CD14-positive monocyte (primary cell): ENCODE results near the gene NBPF4. TPM values are rescaled to one million over a fixed set of nuclear protein-coding genes. Genes with fewer than 3 reads are reported as not detected.
A peak's percentile ranks its signal among the peaks of the same experiment; 100 is the strongest.

Experiments
- DNase-seq, 3 donors: peaks; one replicate each; pipeline ENCODE4 v3.0.0-alpha.2; 2011 to 2022
- H2AFZ ChIP-seq: 2 replicates; pipeline ENCODE4 v1.6.0; 2012; ENCODE audit warnings: mild to moderate bottlenecking, low read depth, low read length, inconsistent platforms; ENCODE audit not compliant: insufficient read depth, poor library complexity, severe bottlenecking
- H3K27ac ChIP-seq, 2 donors: 1 replicate in 1 of 2; 2 replicates in 1 of 2; pipeline ENCODE4 v1.5.1; 2012 to 2013; ENCODE audit warnings: low read length in 2 of 2, control low read depth in 1 of 2, inconsistent platforms in 1 of 2, low read depth in 1 of 2, mild to moderate bottlenecking in 1 of 2
- H3K27me3 ChIP-seq, 2 donors: one replicate each; pipeline versions ENCODE4 v1.6.0 to v1.6.1; 2011 to 2013; ENCODE audit warnings: low read length in 2 of 2; ENCODE audit not compliant: control insufficient read depth in 2 of 2, insufficient read depth in 2 of 2
- H3K36me3 ChIP-seq, 2 donors: replicated peaks in 1 of 2; 1 replicate in 1 of 2; 2 replicates in 1 of 2; pipeline versions ENCODE4 v1.5.1 to v1.6.1; 2012 to 2013; ENCODE audit warnings: low read length in 2 of 2, control low read depth in 1 of 2, inconsistent platforms in 1 of 2, mild to moderate bottlenecking in 1 of 2; ENCODE audit not compliant: insufficient read depth in 2 of 2, control insufficient read depth in 1 of 2
- H3K4me1 ChIP-seq, 2 donors: 1 replicate in 1 of 2; 2 replicates in 1 of 2; pipeline versions ENCODE4 v1.5.1 to v1.6.1; 2012 to 2013; ENCODE audit warnings: low read length in 2 of 2, control low read depth in 1 of 2, inconsistent platforms in 1 of 2, mild to moderate bottlenecking in 1 of 2, moderate library complexity in 1 of 2; ENCODE audit not compliant: insufficient read depth in 2 of 2, control insufficient read depth in 1 of 2
- H3K4me2 ChIP-seq: replicated peaks from 2 replicates; pipeline ENCODE3; 2012; ENCODE audit warnings: low read length, moderate library complexity, mild to moderate bottlenecking; ENCODE audit not compliant: poor library complexity, severe bottlenecking; ENCODE audit errors: extremely low read depth
- H3K4me3 ChIP-seq, 3 experiments: fragments of 200-600 bp in 1 of 3; sonication (generic) in 1 of 3; replicated peaks in 1 of 3; 1 replicate in 2 of 3; 2 replicates in 1 of 3; pipeline ENCODE4 v1.5.1; 2011 to 2013; ENCODE audit warnings: low read length in 3 of 3, mild to moderate bottlenecking in 3 of 3, control low read depth in 2 of 3, low read depth in 2 of 3, inconsistent platforms in 1 of 3, moderate library complexity in 1 of 3
- H3K79me2 ChIP-seq: 2 replicates; pipeline ENCODE4 v1.6.0; 2012; ENCODE audit warnings: mild to moderate bottlenecking, control low read depth, inconsistent platforms, low read length, moderate library complexity; ENCODE audit not compliant: insufficient read depth
- H3K9ac ChIP-seq: 2 replicates; pipeline ENCODE4 v1.6.0; 2017; ENCODE audit warnings: low read length, mild to moderate bottlenecking; ENCODE audit not compliant: insufficient read depth, poor library complexity, severe bottlenecking
- H3K9me3 ChIP-seq, 2 donors: replicated peaks in 1 of 2; 1 replicate in 1 of 2; 2 replicates in 1 of 2; pipeline versions ENCODE4 v1.5.1 to v1.6.1; 2012 to 2013; ENCODE audit warnings: low read length in 2 of 2, control low read depth in 1 of 2; ENCODE audit not compliant: control insufficient read depth in 1 of 2, insufficient read depth in 1 of 2
- H4K20me1 ChIP-seq: 2 replicates; pipeline ENCODE4 v1.6.0; 2012; ENCODE audit warnings: mild to moderate bottlenecking, low read length, control low read depth, moderate library complexity; ENCODE audit not compliant: insufficient read depth
- H3K27ac Mint-ChIP-seq, 7 donors: one replicate each; pipeline ENCODE4 v1.8.0; 2020; ENCODE audit warnings: mild to moderate bottlenecking in 7 of 7, mixed read lengths in 7 of 7, moderate library complexity in 6 of 7, inconsistent platforms in 2 of 7
- H3K27me3 Mint-ChIP-seq, 3 donors: one replicate each; pipeline ENCODE4 v1.8.0; 2021 to 2022; ENCODE audit warnings: low read depth in 3 of 3, mild to moderate bottlenecking in 3 of 3, mixed read lengths in 3 of 3, moderate library complexity in 3 of 3, inconsistent platforms in 1 of 3
- H3K36me3 Mint-ChIP-seq, 2 donors: one replicate each; pipeline ENCODE4 v1.8.0; 2020; ENCODE audit warnings: mixed read lengths in 2 of 2, inconsistent platforms in 1 of 2, mild to moderate bottlenecking in 1 of 2
- H3K4me1 Mint-ChIP-seq: one replicate; pipeline ENCODE4 v1.8.0; 2020; ENCODE audit warnings: mild to moderate bottlenecking, mixed read lengths
- H3K4me3 Mint-ChIP-seq, 2 donors: one replicate each; pipeline ENCODE4 v1.8.0; 2020; ENCODE audit warnings: mild to moderate bottlenecking in 2 of 2, mixed read lengths in 2 of 2, moderate library complexity in 1 of 2
- H3K9me3 Mint-ChIP-seq, 7 donors: one replicate each; pipeline ENCODE4 v1.8.0; 2020 to 2022; ENCODE audit warnings: mixed read lengths in 7 of 7, mild to moderate bottlenecking in 6 of 7, moderate library complexity in 6 of 7, inconsistent platforms in 2 of 7
- CTCF ChIP-seq: fragments of 200-600 bp; IDR thresholded peaks from one replicate; pipeline ENCODE4 v1.8.0; 2022; ENCODE audit warnings: antibody characterized with exemption, mild to moderate bottlenecking
- WGBS: methylation state at CpG from one replicate; pipeline ENCODE4 v1.1.5; 2013; ENCODE audit warnings: missing lambda C conversion rate; ENCODE audit not compliant: insufficient coverage; 5-methylcytosine and 5-hydroxymethylcytosine counted together
- intact Hi-C, 2 donors: fragments of 100-400 bp; cut with micrococcal nuclease; formaldehyde crosslinking; loops; one replicate each; pipeline versions ENCODE4 v1.15.0 to v1.15.1; 2023
- polyA plus RNA-seq, 3 donors: library from polyadenylated mRNA; depleted of rRNA in 1 of 3; unstranded in 2 of 3; stranded (reverse) in 1 of 3; fragments of 300-500 nt in 2 of 3; fragments of >200 nt in 1 of 3; fragmentation: Illumina TruSeq in 2 of 3; gene quantifications; 1 replicate in 2 of 3; 2 replicates in 1 of 3; pipeline ENCODE4 v1.2.3, GENCODE V29; 2012 to 2021

Gene NBPF4
- polyA plus RNA-seq, 3 donors = not detected

- Mint-ChIP-seq H3K27ac (peak overlapping the region in 1 of 7 donors; percentile 6), H3K4me1 (peaks cover 19% of the 10 kb centered on the region), H3K27me3 (peaks cover 0 to 1% (median 0%) of the 10 kb centered on the region in 3 donors), H3K36me3 (peaks cover 57 to 67% of the 10 kb centered on the region in 2 donors), H3K4me3 (no peak overlapping the region), H3K9me3 (peaks cover 9 to 26% (median 18%) of the 10 kb centered on the region in 7 donors)
- H3K27me3 ChIP-seq = no peaks in the 10 kb centered on the region
- WGBS = 97% methylated on average over 11 of the region's 28 CpGs
- DNase-seq = no peak
- H3K4me2 ChIP-seq = no peak overlapping the region
- H3K4me3 ChIP-seq = no peak overlapping the region
- H3K4me1 ChIP-seq = peaks cover 0 to 5% of the 10 kb centered on the region in 2 donors
- no peak overlapping the region for H2AFZ ChIP-seq
- peaks cover 76% of the 10 kb centered on the region for H4K20me1 ChIP-seq
- TF ChIP-seq CTCF = no peak
- peaks cover 98% of the 10 kb centered on the region for H3K79me2 ChIP-seq
- peaks cover 15 to 32% of the 10 kb centered on the region in 2 donors for H3K9me3 ChIP-seq
- H3K36me3 ChIP-seq = peaks cover 44 to 88% of the 10 kb centered on the region in 2 donors
- intact Hi-C loops = no loop called here
- no peak overlapping the region for H3K27ac ChIP-seq
- no peak overlapping the region for H3K9ac ChIP-seq
These were observed 51.3 kb downstream of the NBPF4 start for GRCh38 chr1:108192581-108192980.

GRCh38 chr1:108190686-108191416 is 53.0 kb downstream of the NBPF4 start:
- no peaks in the 10 kb centered on the region for H3K27me3 ChIP-seq
- H4K20me1 ChIP-seq = peaks cover 76% of the 10 kb centered on the region
- no peak overlapping the region for H3K27ac ChIP-seq
- Mint-ChIP-seq H3K27ac (no peak overlapping the region), H3K4me1 (peaks cover 8% of the 10 kb centered on the region), H3K36me3 (peaks cover 56 to 63% of the 10 kb centered on the region in 2 donors), H3K9me3 (peaks cover 8 to 33% (median 18%) of the 10 kb centered on the region in 7 donors), H3K4me3 (no peak overlapping the region), H3K27me3 (no peaks in the 10 kb centered on the region)
- peaks cover 15 to 32% of the 10 kb centered on the region in 2 donors for H3K9me3 ChIP-seq
- H2AFZ ChIP-seq = no peak overlapping the region
- no peak overlapping the region for H3K9ac ChIP-seq
- intact Hi-C loops = no loop called here
- H3K79me2 ChIP-seq = peaks cover 98% of the 10 kb centered on the region
- no peaks in the 10 kb centered on the region for H3K4me1 ChIP-seq
- no peak overlapping the region for H3K4me3 ChIP-seq
- H3K4me2 ChIP-seq = no peak overlapping the region
- no peak for DNase-seq
- H3K36me3 ChIP-seq = peaks cover 44 to 79% of the 10 kb centered on the region in 2 donors
- no peak for TF ChIP-seq CTCF
- WGBS = no CpG with 5 or more reads among the region's 5 CpGs
